ENCODE results near the gene OR5M3. TPM values are rescaled to one million over a fixed set of nuclear protein-coding genes. Genes with fewer than 3 reads are reported as not detected.

The OR5M3 gene
- total RNA-seq, 2 experiments from 2014 or later: not detected

Other genes with a start within 250 kb of the OR5M3 start
- gene OR5T2, start 239.1 kb downstream of the OR5M3 start, total RNA-seq: not detected
- not detected for gene OR5T3, start 221.1 kb downstream of the OR5M3 start, total RNA-seq
- not detected for gene OR5T1, start 199.2 kb downstream of the OR5M3 start, total RNA-seq
- gene OR8H1, start 181.1 kb downstream of the OR5M3 start, total RNA-seq: not detected
- not detected for gene OR8K3, start 158.2 kb downstream of the OR5M3 start, total RNA-seq
- gene OR8K1, start 127.3 kb downstream of the OR5M3 start, total RNA-seq: not detected
- gene OR8J1, start 119.1 kb downstream of the OR5M3 start, total RNA-seq: not detected
- not detected for gene OR8U1, start 97.7 kb downstream of the OR5M3 start, total RNA-seq
- not detected for gene OR5AL1, start 60.7 kb downstream of the OR5M3 start, total RNA-seq
- gene OR5M8, start 18.0 kb upstream of the OR5M3 start, total RNA-seq: not detected
- not detected for gene OR5M11, start 69.9 kb upstream of the OR5M3 start, total RNA-seq
- not detected for gene OR5M10, start 104.4 kb upstream of the OR5M3 start, total RNA-seq
- not detected for gene OR5M1, start 141.5 kb upstream of the OR5M3 start, total RNA-seq
- gene OR5AP2, start 169.1 kb upstream of the OR5M3 start, total RNA-seq: not detected
- not detected for gene OR5AR1, start 190.3 kb upstream of the OR5M3 start, total RNA-seq
- not detected for gene OR9G1, start 225.7 kb upstream of the OR5M3 start, total RNA-seq

Data from activated CD8-positive, alpha-beta T cell treated with anti-CD3 and anti-CD28 coated beads, Interleukin-2, amount 10 ng/mL, durations not matched to agents 7 days and 5 days (primary cell).